Esophagus mucosa (tissue), 1 donor: ENCODE results near the gene CDH12. TPM values are rescaled to one million over a fixed set of nuclear protein-coding genes. Genes with fewer than 3 reads are reported as not detected.
"Not testable (repeated sequence)": the region's sequence is repeated elsewhere in the genome, so short reads cannot be mapped to it uniquely, and the experiment has no call there.

Experiments
- ATAC-seq: fragments of 200-7000 bp; cut with Tn5 transposase; one replicate; pipeline ENCODE4 v1.9.1; 2020
- total RNA-seq: library from RNA; stranded (reverse); gene quantifications from one replicate; pipeline ENCODE4 v1.2.4, GENCODE V29; 2023
- donor health status: DM: yes; HTN: yes; CAD: no.

The CDH12 gene
- total RNA-seq, 1 donor from 2014 or later: not detected

- not testable (repeated sequence) for ATAC-seq
Observed at GRCh38 chr5:22139662-22140300, 713.4 kb downstream of the CDH12 start.

GRCh38 chr5:22111320-22111719, 741.8 kb downstream of the CDH12 start:
- no peak for ATAC-seq

- no peak for ATAC-seq
Observed at GRCh38 chr5:22109315-22109714, 743.8 kb downstream of the CDH12 start.

- ATAC-seq: no peak
Observed at GRCh38 chr5:22108545-22108944, 744.6 kb downstream of the CDH12 start.

- no peak for ATAC-seq
Observed at GRCh38 chr5:22102823-22103359, 750.3 kb downstream of the CDH12 start.

- ATAC-seq: no peak
Observed at GRCh38 chr5:22088517-22088916, 764.6 kb downstream of the CDH12 start.

- no peak for ATAC-seq
Observed at GRCh38 chr5:22079566-22079965, 773.6 kb downstream of the CDH12 start.

GRCh38 chr5:22079002-22079401, 774.1 kb downstream of the CDH12 start:
- no peak for ATAC-seq

- no peak for ATAC-seq
Observed at GRCh38 chr5:22076586-22076985, 776.6 kb downstream of the CDH12 start.

GRCh38 chr5:22070186-22070728, 782.9 kb downstream of the CDH12 start:
- ATAC-seq: no peak

- no peak for ATAC-seq
Observed at GRCh38 chr5:22063717-22064116, 789.4 kb downstream of the CDH12 start.

- no peak for ATAC-seq
Observed at GRCh38 chr5:22058620-22059019, 794.5 kb downstream of the CDH12 start.

GRCh38 chr5:22057012-22057411, 796.1 kb downstream of the CDH12 start:
- no peak for ATAC-seq

GRCh38 chr5:22056601-22057000, 796.5 kb downstream of the CDH12 start:
- ATAC-seq: no peak

GRCh38 chr5:22053195-22053594, 799.9 kb downstream of the CDH12 start:
- no peak for ATAC-seq

GRCh38 chr5:22051881-22052280, 801.3 kb downstream of the CDH12 start:
- ATAC-seq: no peak

- no peak for ATAC-seq
Observed at GRCh38 chr5:22050931-22051330, 802.2 kb downstream of the CDH12 start.

GRCh38 chr5:22044229-22044628, 808.9 kb downstream of the CDH12 start:
- no peak for ATAC-seq

GRCh38 chr5:22036061-22036460, 817.1 kb downstream of the CDH12 start:
- ATAC-seq: no peak

- ATAC-seq: no peak
Observed at GRCh38 chr5:22033066-22033465, 820.1 kb downstream of the CDH12 start.

- no peak for ATAC-seq
Observed at GRCh38 chr5:22023784-22024183, 829.4 kb downstream of the CDH12 start.

- ATAC-seq: not testable (repeated sequence)
Observed at GRCh38 chr5:22012893-22013292, 840.3 kb downstream of the CDH12 start.

- ATAC-seq: not testable (repeated sequence)
Observed at GRCh38 chr5:22010808-22011207, 842.3 kb downstream of the CDH12 start.

- not testable (repeated sequence) for ATAC-seq
Observed at GRCh38 chr5:22001097-22001496, 852.0 kb downstream of the CDH12 start.
